ENCODE results near the gene ARSD. TPM values are rescaled to one million over a fixed set of nuclear protein-coding genes. Genes with fewer than 3 reads are reported as not detected.

Gene ARSD
- total RNA-seq, 1 experiment from 2014 or later: 8.0 TPM

GRCh38 chrX:2862404-2862803 is 66.7 kb downstream of the ARSD start:
- no peaks in the 10 kb centered on the region for H3K9me2 ChIP-seq (ENCODE audit: insufficient read depth)
- no peaks in the 10 kb centered on the region for H3K9me3 ChIP-seq (ENCODE audit: control insufficient read depth in 1 of 2, insufficient read depth in 1 of 2, low read depth in 1 of 2, low read length in 2 of 2)
- CTCF ChIA-PET: no interaction called here
- no peak for DNase-seq (ENCODE audit: low read depth, low spot score)
- H3K4me1 ChIP-seq (ENCODE audit: control insufficient read depth in 1 of 2, insufficient read depth in 2 of 2, low read length in 2 of 2): no peaks in the 10 kb centered on the region
- H3K36me3 ChIP-seq (ENCODE audit: control insufficient read depth in 1 of 2, insufficient read depth in 2 of 2, low read length in 2 of 2): no peaks in the 10 kb centered on the region
- no TSS peak for BruUV-seq (replicated peaks)
- POLR2A ChIA-PET: no interaction called here
- intact Hi-C loops (cut with micrococcal nuclease): no loop called here
- no peak overlapping the region for H2AFZ ChIP-seq (ENCODE audit: low read depth, low read length, poor library complexity, severe bottlenecking)
- RAD21 ChIA-PET (ENCODE audit: low non-redundant PET in 1 of 2, low total read pairs in 2 of 2, uncharacterized antibody in 2 of 2, unreplicated experiment in 2 of 2): no interaction called here
- no peak overlapping the region for H3K4me3 ChIP-seq (replicated peaks in 1 of 2; ENCODE audit: low read depth in 1 of 2, low read length in 2 of 2)
- no peak for TF ChIP-seq POLR2AphosphoS5 (IDR thresholded peaks at IDR 0.05; ENCODE audit: low read depth, low read length)
- TF ChIP-seq SP1 (IDR thresholded peaks at IDR 0.05; ENCODE audit: low read depth): no peak
- TF ChIP-seq SIN3A (IDR thresholded peaks at IDR 0.05; ENCODE audit: low read depth): no peak
- no peak for TF ChIP-seq EZH2 (IDR thresholded peaks at IDR 0.05)
- no peak for TF ChIP-seq POLR2A (IDR thresholded peaks at IDR 0.05; ENCODE audit: borderline replicate concordance, extremely low read depth, insufficient read depth, insufficient read length)
- TF ChIP-seq RAD21 (IDR thresholded peaks at IDR 0.05; ENCODE audit: low read depth): no peak
- TF ChIP-seq FOSL1 (IDR thresholded peaks at IDR 0.05; ENCODE audit: low read depth): no peak
- TF ChIP-seq REST (IDR thresholded peaks at IDR 0.05; ENCODE audit: low read depth): no peak
- no peak for TF ChIP-seq MAX (IDR thresholded peaks at IDR 0.05)
- TF ChIP-seq ATF3 (IDR thresholded peaks at IDR 0.05): no peak
- no peak for TF ChIP-seq EGR1 (IDR thresholded peaks at IDR 0.05; ENCODE audit: low read depth)
- no peak for TF ChIP-seq CEBPB (IDR thresholded peaks at IDR 0.05; ENCODE audit: low read depth)
- no peak for TF ChIP-seq ZFX (IDR thresholded peaks at IDR 0.05)
- TF ChIP-seq YY1 (IDR thresholded peaks at IDR 0.05; ENCODE audit: extremely low read depth, insufficient replicate concordance, low read depth, low read length): no peak
- no peak for TF ChIP-seq TCF7L2 (IDR thresholded peaks at IDR 0.05; ENCODE audit: borderline replicate concordance, extremely low read depth, insufficient read depth, insufficient read length)
- TF ChIP-seq CTCF (IDR thresholded peaks at IDR 0.05 in 2 of 3, conservative IDR thresholded peaks at IDR 0.05 in 1 of 3; ENCODE audit: borderline replicate concordance in 1 of 3, insufficient read depth in 1 of 3, low read depth in 2 of 3, low read length in 2 of 3): no peak
- TF ChIP-seq CBX3 (IDR thresholded peaks at IDR 0.05; ENCODE audit: low read depth): no peak
- no peak for TF ChIP-seq EZH2phosphoT487 (IDR thresholded peaks at IDR 0.05; ENCODE audit: borderline replicate concordance)
- H3K79me2 ChIP-seq (ENCODE audit: insufficient read depth, low read length): no peaks in the 10 kb centered on the region
- no peaks in the 10 kb centered on the region for H3K27me3 ChIP-seq (ENCODE audit: insufficient read depth, low read length)
- H3K4me2 ChIP-seq (ENCODE audit: low read length): no peak overlapping the region
- H3K27ac ChIP-seq (ENCODE audit: low read depth, low read length): no peak overlapping the region
- ATAC-seq: no peak
- H3K9ac ChIP-seq (ENCODE audit: low read length): no peak overlapping the region
- no peaks in the 10 kb centered on the region for H4K20me1 ChIP-seq (ENCODE audit: insufficient read depth)

All from HCT116 (cell line).